Sigmoid colon (tissue), 7 donors: Measurements from ENCODE around the gene NR1H3. TPM values are rescaled to one million over a fixed set of nuclear protein-coding genes. Genes with fewer than 3 reads are reported as not detected.

ENCODE experiments used
- DNase-seq: peaks from one replicate; pipeline ENCODE4 v3.0.0-alpha.2; 2019
- H3K27ac ChIP-seq, 4 donors: fragments of 200-600 bp; sonication (generic); one replicate each; pipeline ENCODE4 v1.5.1; 2016 to 2019; ENCODE audit warnings: mild to moderate bottlenecking in 1 of 4
- H3K27me3 ChIP-seq, 3 donors: fragments of 200-600 bp; sonication (generic); one replicate each; pipeline ENCODE4 v1.5.1; 2019; ENCODE audit warnings: mild to moderate bottlenecking in 1 of 3
- H3K36me3 ChIP-seq, 4 donors: fragments of 200-600 bp; sonication (generic); one replicate each; pipeline ENCODE4 v1.5.1; 2016 to 2019
- H3K4me1 ChIP-seq, 4 donors: fragments of 200-600 bp; sonication (generic); one replicate each; pipeline ENCODE4 v1.5.1; 2017 to 2019
- H3K4me3 ChIP-seq, 4 donors: fragments of 200-600 bp; sonication (generic); one replicate each; pipeline ENCODE4 v1.5.1; 2017 to 2019; ENCODE audit warnings: mild to moderate bottlenecking in 2 of 4, moderate library complexity in 1 of 4
- H3K9me3 ChIP-seq, 4 donors: fragments of 200-600 bp in 3 of 4; sonication (generic) in 3 of 4; one replicate each; pipeline versions ENCODE4 v1.5.1 to v1.6.1; 2013 to 2019
- CTCF ChIP-seq, 4 experiments: fragments of 450-650 bp in 3 of 4; fragments of 200-600 bp in 1 of 4; IDR thresholded peaks; one replicate each; pipeline ENCODE4 v1.5.1; 2016 to 2019; ENCODE audit warnings: antibody characterized with exemption in 4 of 4, mild to moderate bottlenecking in 3 of 4, moderate library complexity in 2 of 4
- EP300 ChIP-seq, 4 donors: sonication (generic); formaldehyde crosslinking; IDR thresholded peaks; one replicate each; pipeline ENCODE4 v1.6.1; 2017; ENCODE audit warnings: antibody characterized with exemption in 4 of 4
- POLR2A ChIP-seq, 2 donors: fragments of 450-650 bp; IDR thresholded peaks; one replicate each; pipeline ENCODE4 v1.6.1; 2016; ENCODE audit warnings: antibody characterized with exemption in 2 of 2, mild to moderate bottlenecking in 2 of 2, moderate library complexity in 2 of 2
- POLR2AphosphoS5 ChIP-seq, 4 donors: sonication (generic); formaldehyde crosslinking; IDR thresholded peaks; one replicate each; pipeline ENCODE4 v1.6.1; 2017; ENCODE audit warnings: antibody characterized with exemption in 4 of 4
- WGBS, 2 donors: extraction: QIAGEN DNeasy Blood & Tissue Kit; methylation state at CpG; one replicate each; pipeline ENCODE4 v1.1.7; 2013; 5-methylcytosine and 5-hydroxymethylcytosine counted together
- intact Hi-C: fragments of 100-400 bp; cut with DNase I; formaldehyde crosslinking; loops from one replicate; pipeline ENCODE4 v1.15.1; 2023
- polyA plus RNA-seq, 3 donors: library from polyadenylated mRNA; stranded (reverse); fragments of 200-250 nt; gene quantifications; one replicate each; pipeline ENCODE4 v1.2.3, GENCODE V29; 2013
- total RNA-seq, 4 donors: library from RNA; depleted of rRNA; stranded (reverse); fragments of >200 nt; gene quantifications; one replicate each; pipeline ENCODE4 v1.1.0, GENCODE V29; 2016
- donor health status: healthy with polysubstance abuse.
- donor health status: Bipolar disorder and iron deficiency.
- donor health status: healthy.

NR1H3 gene
- total and polyA plus RNA-seq, 7 donors: 30.3 to 90.1 (median 54.5) TPM

GRCh38 chr11:47278058-47278457 is 20.3 kb downstream of the NR1H3 start:
- 88 to 91% methylated on average over 3 of the region's 3 CpGs for WGBS, 2 donors
- Histone ChIP-seq H3K27ac (no peak overlapping the region), H3K4me1 (no peaks in the 10 kb centered on the region), H3K27me3 (no peaks in the 10 kb centered on the region), H3K36me3 (peaks cover 60 to 92% (median 82%) of the 10 kb centered on the region in 4 donors), H3K4me3 (no peak overlapping the region), H3K9me3 (no peaks in the 10 kb centered on the region)
- intact Hi-C loops: no loop called here
- no peak for DNase-seq
- TF ChIP-seq POLR2AphosphoS5 (IDR thresholded peaks at IDR 0.05) (no peak), POLR2A (IDR thresholded peaks at IDR 0.05) (no peak), EP300 (IDR thresholded peaks at IDR 0.05) (no peak), CTCF (IDR thresholded peaks at IDR 0.05) (no peak)

GRCh38 chr11:47278769-47279168 is 21.0 kb downstream of the NR1H3 start:
- whole genome bisulfite sequencing, 2 donors: 82 to 90% methylated on average over 4 of the region's 4 CpGs
- Histone ChIP-seq H3K27ac (no peak overlapping the region), H3K36me3 (peaks cover 60 to 99% (median 88%) of the 10 kb centered on the region in 4 donors), H3K9me3 (no peaks in the 10 kb centered on the region), H3K27me3 (no peaks in the 10 kb centered on the region), H3K4me1 (no peaks in the 10 kb centered on the region), H3K4me3 (no peak overlapping the region)
- no peak for DNase-seq
- TF ChIP-seq CTCF (IDR thresholded peaks at IDR 0.05): no peak
- no peak for TF ChIP-seq POLR2A (IDR thresholded peaks at IDR 0.05)
- TF ChIP-seq EP300 (IDR thresholded peaks at IDR 0.05): no peak
- TF ChIP-seq POLR2AphosphoS5 (IDR thresholded peaks at IDR 0.05): no peak
- intact Hi-C loops: no loop called here

- Histone ChIP-seq H3K9me3 (no peaks in the 10 kb centered on the region), H3K36me3 (peaks cover 72 to 100% (median 93%) of the 10 kb centered on the region in 4 donors), H3K4me1 (no peaks in the 10 kb centered on the region), H3K27me3 (no peaks in the 10 kb centered on the region), H3K27ac (no peak overlapping the region), H3K4me3 (no peak overlapping the region)
- intact Hi-C loops: no loop called here
- TF ChIP-seq CTCF (IDR thresholded peaks at IDR 0.05): no peak
- TF ChIP-seq POLR2A (IDR thresholded peaks at IDR 0.05): no peak
- no peak for TF ChIP-seq EP300 (IDR thresholded peaks at IDR 0.05)
- no peak for TF ChIP-seq POLR2AphosphoS5 (IDR thresholded peaks at IDR 0.05)
- DNase-seq: no peak
Measured at GRCh38 chr11:47280099-47280498, 22.3 kb downstream of the NR1H3 start.

GRCh38 chr11:47280860-47281259 is 23.1 kb downstream of the NR1H3 start:
- DNase-seq: no peak
- TF ChIP-seq EP300 (IDR thresholded peaks at IDR 0.05) (no peak), POLR2AphosphoS5 (IDR thresholded peaks at IDR 0.05) (no peak), POLR2A (IDR thresholded peaks at IDR 0.05) (no peak), CTCF (IDR thresholded peaks at IDR 0.05) (no peak)
- Histone ChIP-seq H3K4me3 (no peak overlapping the region), H3K9me3 (no peaks in the 10 kb centered on the region), H3K27me3 (no peaks in the 10 kb centered on the region), H3K27ac (no peak overlapping the region), H3K36me3 (peaks cover 72 to 100% (median 93%) of the 10 kb centered on the region in 4 donors), H3K4me1 (no peaks in the 10 kb centered on the region)
- intact Hi-C loops: no loop called here
- 82 to 90% methylated on average over 5 of the region's 5 CpGs for WGBS, 2 donors

GRCh38 chr11:47282462-47282861 is 24.7 kb downstream of the NR1H3 start:
- intact Hi-C loops: no loop called here
- H3K27ac ChIP-seq: no peak overlapping the region
- H3K9me3 ChIP-seq: no peaks in the 10 kb centered on the region
- peak; percentile 11 for DNase-seq
- H3K27me3 ChIP-seq: no peaks in the 10 kb centered on the region
- no peaks in the 10 kb centered on the region for H3K4me1 ChIP-seq
- H3K36me3 ChIP-seq: peaks cover 69 to 100% (median 91%) of the 10 kb centered on the region in 4 donors
- no peak for TF ChIP-seq POLR2AphosphoS5 (IDR thresholded peaks at IDR 0.05)
- no peak for TF ChIP-seq EP300 (IDR thresholded peaks at IDR 0.05)
- TF ChIP-seq POLR2A (IDR thresholded peaks at IDR 0.05): no peak
- no peak for TF ChIP-seq CTCF (IDR thresholded peaks at IDR 0.05)
- H3K4me3 ChIP-seq: no peak overlapping the region
- 96 to 97% methylated on average over 7 of the region's 7 CpGs for WGBS, 2 donors
